Prostate gland (tissue), 2 donors: ENCODE results near the gene DUSP8.

ENCODE experiments used
- CTCF ChIP-seq, 4 experiments: fragments of 200-600 bp in 2 of 4; fragments of 450-650 bp in 2 of 4; sonication (generic) in 2 of 4; IDR thresholded peaks; 1 replicate in 3 of 4; 2 replicates in 1 of 4; pipeline ENCODE4 v1.5.1; 2016 to 2019; ENCODE audit warnings: antibody characterized with exemption in 4 of 4, mild to moderate bottlenecking in 2 of 4, moderate library complexity in 2 of 4
- POLR2A ChIP-seq: fragments of 450-650 bp; IDR thresholded peaks from one replicate; pipeline ENCODE4 v1.6.1; 2016; ENCODE audit warnings: antibody characterized with exemption, mild to moderate bottlenecking
- POLR2AphosphoS5 ChIP-seq: sonication (generic); formaldehyde crosslinking; IDR thresholded peaks from one replicate; pipeline ENCODE4 v1.6.1; 2017; ENCODE audit warnings: antibody characterized with exemption

GRCh38 chr11:1569251-1569780, 2.8 kb downstream of the DUSP8 start:
- TF ChIP-seq CTCF (IDR thresholded peaks at IDR 0.05) (no peak), POLR2A (no peak), POLR2AphosphoS5 (no peak)
